GOT3 (cell line): ENCODE data around the gene RBMS2.
A peak's percentile ranks its signal among the peaks of the same experiment; 100 is the strongest.

Experiments used
- DNase-seq: peaks from one replicate; lab custom pipeline; 2025; ENCODE audit warnings: mixed read lengths; lab: John Stamatoyannopoulos, UW

The RBMS2 gene

GRCh38 chr12:56581418-56582145 lies 60.0 kb downstream of the RBMS2 start:
- no peak for DNase-seq

- no peak for DNase-seq
These were observed 63.5 kb downstream of the RBMS2 start for GRCh38 chr12:56585098-56585497.

DNA sequence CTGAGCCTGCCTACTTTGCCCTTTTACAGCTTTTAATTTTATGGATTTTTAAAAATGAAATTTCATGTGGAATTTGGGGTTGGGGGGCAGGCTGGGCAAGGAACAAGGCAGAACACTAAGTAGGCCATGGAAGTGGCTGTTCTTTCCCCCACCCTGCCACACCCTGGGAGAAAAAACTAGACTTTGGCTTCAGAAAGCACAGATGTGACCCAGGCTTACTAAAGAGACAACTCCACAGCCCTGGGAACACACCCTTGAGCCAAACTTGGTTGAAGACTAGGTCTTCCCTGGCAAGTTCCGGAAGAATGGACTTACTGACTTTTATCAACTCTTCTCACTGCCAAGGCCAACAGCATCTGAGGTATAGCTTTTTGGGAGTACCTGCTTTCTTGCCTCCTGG lies 68.2 kb downstream of the RBMS2 start:
- no peak for DNase-seq

DNA sequence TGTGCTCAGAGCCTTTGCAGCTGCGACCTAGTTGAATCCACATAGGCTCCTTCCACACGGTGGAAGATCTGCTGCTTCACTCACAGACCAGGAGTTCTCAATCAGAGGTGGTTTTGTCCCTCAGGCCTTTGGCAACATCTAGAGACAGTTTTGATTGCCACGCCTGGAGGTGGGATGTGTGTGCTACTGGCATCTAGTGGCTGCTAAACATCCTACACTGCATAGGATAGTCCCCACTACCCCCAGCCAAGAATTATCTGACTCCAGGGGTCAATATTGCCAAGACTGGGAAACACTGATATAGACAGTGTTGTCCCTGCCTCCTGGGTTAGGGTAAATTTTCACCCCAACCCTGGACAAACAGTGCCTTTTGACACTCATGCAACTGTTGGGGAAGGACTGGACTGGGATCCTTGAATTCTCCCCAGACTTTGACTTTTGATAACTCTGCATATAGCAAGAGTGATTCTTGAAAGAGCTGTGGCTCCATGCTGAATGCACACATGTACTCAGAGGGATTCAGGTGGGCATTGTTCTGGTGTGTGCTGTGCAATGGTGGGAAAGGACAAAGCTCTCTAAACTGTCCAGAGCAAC lies 68.7 kb downstream of the RBMS2 start:
- DNase-seq = no peak

DNA sequence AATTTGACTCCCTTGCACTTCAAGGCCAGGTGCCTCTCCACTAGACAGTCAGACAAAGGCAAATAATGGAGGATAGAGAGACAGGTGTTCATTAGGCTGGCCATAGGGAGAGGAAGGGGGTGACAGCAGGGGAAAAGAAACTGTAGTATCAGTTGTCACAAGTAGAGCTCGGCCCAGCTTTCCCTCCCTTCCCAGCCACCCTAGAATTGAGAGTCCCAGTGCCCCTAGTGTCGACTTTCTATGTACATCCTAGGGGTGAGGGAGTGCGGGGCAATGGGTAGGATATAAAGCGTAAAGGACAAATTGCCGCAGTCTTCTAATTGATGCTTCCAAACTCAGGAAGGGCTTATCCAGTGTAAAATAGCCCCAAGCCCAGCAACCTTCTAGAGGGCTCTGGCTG lies 69.5 kb downstream of the RBMS2 start:
- DNase-seq = no peak

DNA sequence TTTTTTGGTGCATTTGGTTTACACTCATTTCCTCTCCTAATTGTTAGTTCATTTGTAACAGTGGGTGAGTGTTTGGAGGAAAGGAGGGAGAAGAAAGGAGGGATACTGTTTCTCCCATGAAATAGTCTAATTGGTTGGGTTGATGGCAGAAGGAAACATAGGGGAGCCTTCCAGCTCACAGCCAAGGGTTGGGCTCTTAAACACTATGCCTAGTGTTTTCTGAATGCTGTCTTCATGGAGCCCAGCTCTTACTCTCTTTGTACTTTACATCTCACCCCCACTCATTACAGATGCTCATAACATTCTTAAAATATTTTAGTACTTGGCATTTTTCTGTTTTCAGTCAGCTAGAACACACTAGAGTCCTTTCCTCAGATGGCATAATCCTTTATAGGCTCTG lies 70.3 kb downstream of the RBMS2 start:
- no peak for DNase-seq

GRCh38 chr12:56593909-56594621 lies 72.4 kb downstream of the RBMS2 start:
- DNase-seq = no peak

DNA sequence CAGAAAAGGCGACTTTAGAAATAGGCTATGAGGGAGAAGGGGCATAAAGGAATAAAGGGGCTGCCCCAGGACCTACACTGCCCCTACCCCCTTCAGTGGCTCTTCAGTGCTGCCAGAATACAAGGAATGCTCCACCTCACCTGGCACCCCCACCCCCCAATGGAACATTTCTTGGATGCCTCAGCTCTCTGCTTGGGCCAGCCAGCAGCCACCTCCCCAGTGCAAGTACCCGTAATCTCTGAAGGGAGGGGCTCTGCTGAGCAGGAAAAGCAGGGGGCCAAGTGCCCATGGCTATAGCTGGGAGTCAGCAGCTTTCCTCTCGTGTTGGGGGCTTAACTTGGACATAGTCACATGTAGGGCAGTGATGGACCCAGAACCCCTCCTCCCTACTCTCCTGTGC lies 75.2 kb downstream of the RBMS2 start:
- DNase-seq = no peak

DNA sequence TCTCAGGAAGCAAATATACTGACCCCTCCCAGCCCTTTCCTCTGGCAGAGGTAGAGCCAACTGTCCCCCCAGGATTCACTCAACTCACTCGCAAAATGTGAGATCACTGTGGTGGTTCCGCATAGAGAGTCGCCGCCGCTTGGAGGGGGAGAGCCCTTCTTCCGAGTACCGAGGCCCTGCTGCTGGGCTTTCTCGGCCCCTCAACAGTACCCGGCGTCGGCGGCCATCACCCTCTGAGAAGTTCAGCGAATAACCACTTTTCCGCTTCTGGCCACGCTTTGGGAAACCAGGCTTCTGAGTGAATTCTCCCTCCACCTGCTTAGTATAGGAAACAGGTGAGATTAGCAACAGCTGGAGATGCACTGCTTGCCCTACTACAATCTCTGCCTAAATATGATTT lies 77.4 kb downstream of the RBMS2 start:
- no peak for DNase-seq

DNA sequence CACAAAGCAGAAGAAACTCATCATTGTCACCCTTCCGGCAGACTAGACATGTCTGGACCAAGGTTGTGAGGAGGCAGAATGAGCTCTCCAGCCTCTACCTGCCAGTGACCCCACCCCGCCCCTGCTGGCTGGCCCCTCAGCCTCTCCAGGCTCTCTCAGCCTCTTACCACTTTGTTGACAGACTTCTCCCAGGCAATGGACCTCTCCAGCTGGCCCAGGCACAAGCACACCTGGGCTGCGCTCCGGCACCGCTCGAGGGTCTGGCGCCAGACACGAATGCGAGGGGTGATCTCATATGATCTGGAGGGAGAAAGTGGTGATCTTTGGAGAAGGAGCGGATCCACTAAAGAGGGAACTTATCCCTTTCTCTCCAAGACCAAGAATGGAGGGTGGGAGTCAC lies 78.2 kb downstream of the RBMS2 start:
- DNase-seq = no peak

DNA sequence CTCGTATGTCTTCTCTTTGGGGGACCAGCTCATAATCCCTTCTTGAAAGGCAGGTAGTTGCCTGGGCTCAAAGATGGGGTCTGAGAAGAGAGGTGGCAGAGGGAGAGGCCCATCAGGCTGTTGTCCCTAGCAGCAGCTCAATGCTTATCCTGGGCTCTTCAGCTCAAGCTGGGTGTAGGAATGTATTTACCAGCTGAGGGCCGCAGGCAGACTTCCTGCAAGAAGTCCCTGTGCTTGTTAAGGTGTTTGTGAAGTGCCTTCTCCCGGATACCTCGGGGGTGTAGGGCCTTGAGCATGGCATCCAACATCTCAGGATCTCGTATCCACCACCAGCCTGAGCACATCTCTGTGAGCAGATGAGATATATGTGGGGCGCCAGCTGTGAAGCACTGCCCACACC lies 79.1 kb downstream of the RBMS2 start:
- DNase-seq = no peak

DNA sequence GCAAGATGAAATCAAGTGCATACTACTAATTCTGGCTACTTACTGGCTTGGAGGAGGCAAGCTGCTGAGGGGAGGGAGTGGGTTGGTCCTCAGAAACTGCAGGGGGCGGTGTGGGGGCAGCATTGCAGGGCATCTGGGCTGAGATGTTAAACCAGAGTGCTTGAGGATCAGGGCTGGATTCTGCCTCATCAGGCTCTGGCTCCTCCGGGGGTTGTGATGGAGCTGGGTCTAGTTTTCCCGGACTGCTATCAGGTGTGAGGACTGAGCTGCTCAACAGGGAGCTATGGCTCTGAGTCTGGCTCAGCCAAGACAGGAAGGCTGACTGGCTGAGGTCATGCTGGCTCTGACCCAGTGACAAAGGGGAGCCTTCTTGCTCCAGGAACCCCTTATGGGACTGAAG lies 79.9 kb downstream of the RBMS2 start:
- DNase-seq = no peak

GRCh38 chr12:56602239-56602638 lies 80.6 kb downstream of the RBMS2 start:
- no peak for DNase-seq

DNA sequence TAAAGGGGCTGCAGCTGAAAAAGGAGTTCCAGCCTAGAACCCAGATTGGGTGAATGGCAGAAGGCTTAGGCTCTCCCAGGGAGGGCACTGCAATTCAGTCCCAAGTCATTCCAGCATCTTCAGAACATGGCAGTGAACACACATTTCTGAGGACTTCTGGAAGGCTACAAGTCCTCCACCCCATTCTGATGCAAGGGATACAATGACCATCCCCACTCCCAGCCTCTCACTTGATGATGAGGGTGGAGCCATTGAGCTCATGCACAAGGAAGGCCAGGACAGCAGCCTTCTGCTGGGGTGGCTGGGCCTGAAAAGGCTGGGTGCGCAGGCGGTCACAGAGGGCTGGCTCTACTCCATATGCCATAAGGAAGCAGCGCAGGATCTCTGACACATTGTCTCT lies 82.7 kb downstream of the RBMS2 start:
- DNase-seq = no peak

GRCh38 chr12:56614627-56615026 lies 93.0 kb downstream of the RBMS2 start:
- DNase-seq = no peak

- DNase-seq = no peak
These were observed 94.6 kb downstream of the RBMS2 start for GRCh38 chr12:56616244-56616643.

- no peak for DNase-seq
These were observed 95.3 kb downstream of the RBMS2 start for GRCh38 chr12:56616925-56617324.

DNA sequence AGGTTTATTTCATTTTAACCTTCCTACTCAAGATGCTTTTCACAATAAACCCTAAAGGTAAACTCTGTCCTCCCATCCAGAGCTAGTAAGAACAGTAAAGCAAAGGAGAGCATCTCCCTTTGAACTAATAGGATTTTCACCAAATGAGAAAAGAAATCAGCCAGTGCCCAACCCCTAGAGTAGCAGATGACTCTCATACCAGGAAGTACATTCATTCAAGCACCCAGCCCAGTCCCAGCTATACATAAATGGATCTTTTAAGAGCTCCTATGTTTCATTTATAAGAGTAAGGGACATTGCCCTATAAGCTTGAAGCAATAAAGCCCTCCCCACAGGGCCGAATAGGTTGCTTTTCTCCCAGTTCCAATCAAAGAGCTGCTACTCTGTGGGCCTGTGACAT lies 100.9 kb downstream of the RBMS2 start:
- no peak for DNase-seq

DNA sequence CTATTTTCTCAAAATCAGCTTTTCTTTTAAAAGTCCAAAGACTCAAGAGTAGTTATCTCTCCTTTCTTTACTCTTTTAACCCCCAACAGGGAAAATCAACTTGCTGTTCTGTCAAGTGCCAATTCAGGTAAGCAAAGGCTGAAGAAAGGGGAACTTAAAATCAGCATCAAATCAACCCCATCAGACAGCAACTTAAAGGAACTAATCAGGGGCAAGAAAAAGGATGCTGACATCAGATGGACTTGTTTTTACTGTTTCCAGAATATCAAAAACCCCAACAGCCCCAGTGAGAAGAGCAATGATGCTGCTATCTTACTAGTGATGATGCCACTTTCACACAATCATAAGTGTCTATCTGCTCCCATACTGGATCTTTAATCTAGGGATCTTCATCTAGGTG lies 105.1 kb downstream of the RBMS2 start:
- DNase-seq = no peak

GRCh38 chr12:56628671-56629458 lies 107.2 kb downstream of the RBMS2 start:
- no peak for DNase-seq

DNA sequence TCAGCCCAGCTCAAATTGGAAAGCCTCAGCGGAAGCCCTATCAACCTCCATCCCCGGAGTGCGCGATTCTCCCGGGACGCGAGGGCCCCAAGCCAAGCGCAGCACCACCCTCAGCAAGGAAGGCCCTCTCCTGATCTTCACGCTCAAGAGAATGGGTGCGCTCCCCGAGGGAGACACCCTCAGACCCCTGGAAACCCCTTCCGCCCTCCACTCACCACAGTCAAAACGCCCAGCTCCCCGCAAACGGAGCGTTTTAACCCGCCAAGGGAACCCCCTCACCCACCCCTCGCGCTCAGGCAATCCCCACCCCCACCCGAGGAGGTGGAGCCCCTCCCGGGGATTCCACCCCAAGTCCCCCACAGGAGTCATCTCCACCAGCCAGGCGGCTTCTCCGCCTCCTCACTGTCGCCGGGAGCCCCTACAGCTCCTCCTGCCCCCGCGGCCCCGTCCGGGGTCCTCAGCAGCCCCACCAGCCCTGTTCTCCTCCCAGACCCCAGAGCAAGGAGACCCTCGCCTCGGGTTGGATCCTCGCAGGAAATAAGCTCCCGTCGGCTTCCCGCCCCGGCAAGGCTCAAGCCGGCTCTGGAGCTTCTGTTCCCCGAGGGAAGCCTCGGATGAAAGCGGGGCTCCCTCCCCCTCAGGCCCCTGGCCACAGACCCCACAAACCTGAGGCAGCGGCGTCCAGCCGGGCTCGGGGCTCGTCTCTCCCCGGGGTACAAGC lies 108.0 kb downstream of the RBMS2 start:
- DNase-seq = no peak

- DNase-seq = peak; percentile 29
These were observed 108.6 kb downstream of the RBMS2 start, which contains the start of gene BAZ2A for GRCh38 chr12:56630180-56630632. Gene BAZ2A (minus strand): TSS chr12:56630326. CDS start chr12:56617530, 12,796 bp downstream.
